ENCODE measurements around the gene IRX6. TPM values are rescaled to one million over a fixed set of nuclear protein-coding genes. Genes with fewer than 3 reads are reported as not detected.

IRX6 gene
- total and polyA plus RNA-seq, 8 donors: 0.02 to 0.08 (median 0.04) TPM; not detected in 5

DNA sequence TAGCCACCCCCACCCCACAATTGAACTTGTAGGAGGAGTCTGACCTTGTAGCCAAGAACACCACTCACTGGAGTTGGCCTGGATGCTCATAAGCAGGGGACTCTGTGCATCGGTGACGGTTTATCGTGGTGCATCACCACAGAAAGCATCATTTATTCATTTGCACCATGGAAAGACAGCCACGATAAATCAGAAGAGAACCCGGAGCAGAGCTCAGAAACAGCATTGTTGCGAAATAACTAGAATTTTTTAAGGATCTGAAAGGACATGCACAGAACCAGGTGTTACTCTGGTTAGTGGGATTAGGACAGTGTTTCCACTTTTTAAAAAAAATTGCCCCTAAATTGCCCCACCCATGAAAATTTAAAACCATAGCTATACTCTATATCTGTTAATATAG, 44.4 kb upstream of the IRX6 start:
- H3K36me3 ChIP-seq: no peaks in the 10 kb centered on the region
- no peak overlapping the region for H3K27ac ChIP-seq
- WGBS, 2 donors: 59 to 76% methylated on average over 6 of the region's 6 CpGs
- H3K27me3 ChIP-seq: no peaks in the 10 kb centered on the region
- FAIRE-seq: no peak
- no peak overlapping the region for H3K4me3 ChIP-seq
- no peaks in the 10 kb centered on the region for H3K9me3 ChIP-seq
- no peak for ATAC-seq
- TF ChIP-seq, protein P1, sequence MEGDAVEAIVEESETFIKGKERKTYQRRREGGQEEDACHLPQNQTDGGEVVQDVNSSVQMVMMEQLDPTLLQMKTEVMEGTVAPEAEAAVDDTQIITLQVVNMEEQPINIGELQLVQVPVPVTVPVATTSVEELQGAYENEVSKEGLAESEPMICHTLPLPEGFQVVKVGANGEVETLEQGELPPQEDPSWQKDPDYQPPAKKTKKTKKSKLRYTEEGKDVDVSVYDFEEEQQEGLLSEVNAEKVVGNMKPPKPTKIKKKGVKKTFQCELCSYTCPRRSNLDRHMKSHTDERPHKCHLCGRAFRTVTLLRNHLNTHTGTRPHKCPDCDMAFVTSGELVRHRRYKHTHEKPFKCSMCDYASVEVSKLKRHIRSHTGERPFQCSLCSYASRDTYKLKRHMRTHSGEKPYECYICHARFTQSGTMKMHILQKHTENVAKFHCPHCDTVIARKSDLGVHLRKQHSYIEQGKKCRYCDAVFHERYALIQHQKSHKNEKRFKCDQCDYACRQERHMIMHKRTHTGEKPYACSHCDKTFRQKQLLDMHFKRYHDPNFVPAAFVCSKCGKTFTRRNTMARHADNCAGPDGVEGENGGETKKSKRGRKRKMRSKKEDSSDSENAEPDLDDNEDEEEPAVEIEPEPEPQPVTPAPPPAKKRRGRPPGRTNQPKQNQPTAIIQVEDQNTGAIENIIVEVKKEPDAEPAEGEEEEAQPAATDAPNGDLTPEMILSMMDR (IDR thresholded peaks at IDR 0.05): no peak
- no peak for DNase-seq
- H3K4me1 ChIP-seq: no peaks in the 10 kb centered on the region
- intact Hi-C loops (cut with DNase I): no loop called here

DNA sequence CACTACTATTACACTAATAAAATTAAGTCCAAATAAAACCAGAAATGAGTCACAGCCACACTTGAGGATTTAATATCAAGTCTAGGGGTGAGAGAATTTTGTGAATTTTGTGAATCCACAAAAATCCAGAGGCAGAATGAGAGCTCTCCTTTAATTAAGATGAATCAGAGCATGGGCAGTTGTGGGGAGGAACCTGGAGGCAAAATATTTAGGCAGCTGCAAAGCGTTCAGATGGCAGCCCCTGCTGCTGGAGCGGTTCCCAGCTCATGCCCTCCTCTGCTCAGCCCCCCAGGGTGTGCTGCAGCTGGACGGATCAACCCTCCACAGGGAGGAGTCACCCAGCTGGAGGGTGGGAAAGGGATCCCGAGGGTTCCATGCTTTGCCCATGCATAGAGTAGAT, 43.4 kb upstream of the IRX6 start:
- ATAC-seq (no peak), FAIRE-seq (no peak)
- WGBS, 2 donors: 35 to 40% methylated on average over 4 of the region's 4 CpGs

DNA sequence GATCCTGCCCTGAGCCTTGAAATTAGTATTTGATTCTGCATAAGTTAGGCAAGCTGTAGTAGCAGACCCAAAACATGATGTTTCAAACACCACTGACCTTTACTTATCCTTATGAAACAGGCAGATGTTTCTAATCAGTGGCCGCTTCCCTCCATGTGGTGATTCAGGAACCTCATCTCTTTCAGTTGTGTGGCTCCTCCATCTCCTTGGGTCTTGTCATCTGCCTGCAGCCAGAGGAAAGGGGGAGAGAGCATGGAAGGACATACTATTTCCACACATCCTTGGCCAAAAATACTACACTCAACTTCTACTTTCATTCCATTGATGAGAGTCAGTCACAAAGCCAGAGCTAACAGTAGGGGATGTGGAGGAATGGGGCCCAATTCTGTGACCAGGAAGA, 41.6 kb upstream of the IRX6 start:
- H3K36me3 ChIP-seq: no peaks in the 10 kb centered on the region
- DNase-seq: no peak
- no peak for ATAC-seq
- intact Hi-C loops (cut with DNase I): no loop called here
- H3K27ac ChIP-seq: no peak overlapping the region
- H3K4me1 ChIP-seq: no peaks in the 10 kb centered on the region
- H3K9me3 ChIP-seq: no peaks in the 10 kb centered on the region
- 46 to 75% methylated on average over 1 of the region's 1 CpG for WGBS, 2 donors
- TF ChIP-seq, protein P1 (IDR thresholded peaks at IDR 0.05): no peak
- H3K27me3 ChIP-seq: no peaks in the 10 kb centered on the region
- FAIRE-seq: no peak
- no peak overlapping the region for H3K4me3 ChIP-seq

More for the DNA sequence above, 43.4 kb upstream of the IRX6 start:
- H3K4me1 ChIP-seq: no peaks in the 10 kb centered on the region
- no peaks in the 10 kb centered on the region for H3K27me3 ChIP-seq
- no peak for DNase-seq
- TF ChIP-seq, protein P1 (IDR thresholded peaks at IDR 0.05): no peak
- H3K36me3 ChIP-seq: no peaks in the 10 kb centered on the region
- no peak overlapping the region for H3K27ac ChIP-seq
- H3K4me3 ChIP-seq: no peak overlapping the region
- H3K9me3 ChIP-seq: no peaks in the 10 kb centered on the region
- intact Hi-C loops (cut with DNase I): no loop called here

DNA sequence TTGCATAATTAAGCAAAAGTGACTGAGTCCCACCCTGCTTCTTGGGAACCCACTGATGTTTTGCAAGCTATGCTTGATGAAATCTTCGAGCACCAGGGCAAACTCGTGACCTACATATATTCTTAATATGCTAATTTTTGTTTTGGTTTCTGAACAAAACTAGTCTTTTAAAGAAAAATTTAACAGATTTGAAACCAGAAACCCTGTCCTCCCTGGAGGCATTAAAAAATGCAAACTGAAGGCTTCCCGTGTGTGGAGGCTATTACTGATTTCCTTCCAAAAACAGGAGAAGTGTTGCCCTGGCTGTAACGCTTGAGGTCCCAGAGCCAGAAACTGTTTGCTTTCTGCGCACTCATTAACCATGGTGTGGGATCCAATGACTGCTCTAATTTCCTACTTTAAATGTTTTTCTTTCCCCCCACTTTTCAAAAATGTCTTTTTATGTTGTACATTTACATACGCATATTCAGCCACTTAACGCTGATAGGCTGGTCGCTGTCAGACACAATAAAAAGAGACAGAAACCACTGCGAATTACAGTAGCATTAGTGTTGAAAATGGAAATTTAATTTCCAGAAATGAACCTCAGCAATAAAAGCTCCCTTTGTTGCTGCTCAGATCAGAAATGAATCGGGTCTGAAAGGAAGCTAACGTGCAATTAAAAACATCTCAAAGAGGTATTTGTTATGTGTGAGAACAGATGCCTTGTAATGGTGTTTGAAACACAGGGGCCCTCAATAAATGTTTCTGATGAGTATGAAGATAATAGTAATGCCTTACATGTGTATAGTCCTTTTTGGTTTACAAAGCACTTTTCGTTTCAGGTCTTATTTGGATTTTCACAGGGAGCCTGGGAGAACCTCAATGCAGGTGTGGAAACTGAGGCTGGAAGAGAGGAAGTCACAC, 39.9 kb upstream of the IRX6 start:
- Histone ChIP-seq H3K27me3 (no peaks in the 10 kb centered on the region), H3K9me3 (no peaks in the 10 kb centered on the region), H3K4me1 (no peaks in the 10 kb centered on the region), H3K4me3 (no peak overlapping the region), H3K36me3 (no peaks in the 10 kb centered on the region), H3K27ac (no peak overlapping the region)
- ATAC-seq (no peak), DNase-seq (no peak), FAIRE-seq (no peak)
- 23 to 26% methylated on average over 12 of the region's 12 CpGs for WGBS, 2 donors
- TF ChIP-seq, protein P1 (IDR thresholded peaks at IDR 0.05): no peak
- intact Hi-C loops (cut with DNase I): no loop called here

DNA sequence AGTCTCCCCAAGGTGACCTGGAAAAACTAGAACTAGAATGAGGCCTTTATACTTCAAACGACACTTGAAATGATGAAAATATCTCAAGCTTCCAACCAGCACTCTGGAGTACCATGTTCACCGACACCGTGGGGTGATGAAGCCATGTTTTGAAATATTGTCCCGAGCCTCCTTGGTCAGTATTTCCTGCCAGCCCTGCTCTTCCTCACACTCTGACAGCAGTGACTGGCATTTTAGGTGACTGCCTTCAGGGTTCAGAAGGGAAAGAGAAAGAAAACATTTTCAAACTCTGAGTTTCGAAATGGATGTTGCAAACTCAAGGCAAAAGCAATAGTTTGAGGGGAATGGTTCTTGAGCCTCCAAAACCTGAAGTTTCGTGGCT, 39.3 kb upstream of the IRX6 start:
- WGBS, 2 donors: 77 to 85% methylated on average over 6 of the region's 6 CpGs
- TF ChIP-seq, protein P1 (IDR thresholded peaks at IDR 0.05): no peak
- H3K36me3 ChIP-seq: no peaks in the 10 kb centered on the region
- no peaks in the 10 kb centered on the region for H3K9me3 ChIP-seq
- no peaks in the 10 kb centered on the region for H3K27me3 ChIP-seq
- H3K4me3 ChIP-seq: no peak overlapping the region
- FAIRE-seq: no peak
- no peak for ATAC-seq
- DNase-seq: no peak
- intact Hi-C loops (cut with DNase I): no loop called here
- H3K4me1 ChIP-seq: no peaks in the 10 kb centered on the region
- no peak overlapping the region for H3K27ac ChIP-seq

Data from pancreas (tissue), 10 donors.